Tibial artery (tissue), 4 donors: Measurements from ENCODE around the gene DCTN1.
A peak's percentile ranks its signal among the peaks of the same experiment; 100 is the strongest.

ENCODE experiments used
- DNase-seq, 2 donors: peaks; one replicate each; pipeline ENCODE4 v3.0.0-alpha.2; 2019
- H3K27ac ChIP-seq, 2 donors: fragments of 200-600 bp; sonication (generic) in 1 of 2; 1 replicate in 1 of 2; 2 replicates in 1 of 2; pipeline ENCODE4 v1.5.1; 2018 to 2019; ENCODE audit warnings: mild to moderate bottlenecking in 1 of 2
- H3K27me3 ChIP-seq, 2 donors: fragments of 200-600 bp; sonication (generic) in 1 of 2; one replicate each; pipeline versions ENCODE4 v1.5.1 to v1.6.0; 2016 to 2019
- H3K36me3 ChIP-seq, 3 donors: fragments of 200-600 bp; sonication (generic) in 2 of 3; one replicate each; pipeline ENCODE4 v1.5.1; 2016 to 2019; ENCODE audit warnings: mild to moderate bottlenecking in 2 of 3
- H3K4me1 ChIP-seq, 4 donors: fragments of 200-600 bp; sonication (generic) in 2 of 4; 1 replicate in 3 of 4; 2 replicates in 1 of 4; pipeline ENCODE4 v1.5.1; 2016 to 2019
- H3K4me3 ChIP-seq, 2 donors: fragments of 200-600 bp; sonication (generic) in 1 of 2; 1 replicate in 1 of 2; 2 replicates in 1 of 2; pipeline ENCODE4 v1.5.1; 2018 to 2019; ENCODE audit warnings: mild to moderate bottlenecking in 2 of 2
- H3K9me3 ChIP-seq, 3 donors: fragments of 200-600 bp; sonication (generic) in 1 of 3; one replicate each; pipeline ENCODE4 v1.5.1; 2016 to 2019
- CTCF ChIP-seq, 2 experiments: fragments of 200-600 bp in 1 of 2; fragments of 450-650 bp in 1 of 2; IDR thresholded peaks; one replicate each; pipeline ENCODE4 v1.5.1; 2017 to 2019; ENCODE audit warnings: antibody characterized with exemption in 2 of 2, mild to moderate bottlenecking in 1 of 2, moderate library complexity in 1 of 2
- intact Hi-C: fragments of 100-400 bp; cut with DNase I; formaldehyde crosslinking; loops from one replicate; pipeline ENCODE4 v1.15.0; 2023; ENCODE audit warnings: low total_unique reads

Gene DCTN1

GRCh38 chr2:74374509-74375205 lies 5.5 kb downstream of the DCTN1 start:
- Histone ChIP-seq H3K27ac (peak overlapping the region; percentile 7 to 24), H3K36me3 (peaks cover 22 to 60% (median 45%) of the 10 kb centered on the region in 3 donors), H3K27me3 (no peaks in the 10 kb centered on the region), H3K9me3 (no peaks in the 10 kb centered on the region), H3K4me1 (peaks cover 0 to 39% (median 22%) of the 10 kb centered on the region in 4 donors), H3K4me3 (peak overlapping the region; percentile 22 to 45)
- TF ChIP-seq CTCF (IDR thresholded peaks at IDR 0.05): no peak
- intact Hi-C loops: no loop called here
- peak; percentile 66 to 89 for DNase-seq

- Histone ChIP-seq H3K9me3 (no peaks in the 10 kb centered on the region), H3K27me3 (no peaks in the 10 kb centered on the region), H3K4me3 (peak overlapping the region; percentile 22 to 45), H3K4me1 (peaks cover 0 to 32% (median 17%) of the 10 kb centered on the region in 4 donors), H3K36me3 (peaks cover 28 to 67% (median 52%) of the 10 kb centered on the region in 3 donors), H3K27ac (peak overlapping the region; percentile 7 to 24)
- intact Hi-C loops: no loop called here
- DNase-seq: no peak
- no peak for TF ChIP-seq CTCF (IDR thresholded peaks at IDR 0.05)
Observed at GRCh38 chr2:74373985-74374384, 6.1 kb downstream of the DCTN1 start.

GRCh38 chr2:74373221-74373676 lies 6.9 kb downstream of the DCTN1 start:
- Histone ChIP-seq H3K27ac (no peak overlapping the region), H3K4me1 (peaks cover 0 to 30% (median 17%) of the 10 kb centered on the region in 4 donors), H3K36me3 (peaks cover 35 to 74% (median 59%) of the 10 kb centered on the region in 3 donors), H3K9me3 (no peaks in the 10 kb centered on the region), H3K4me3 (no peak overlapping the region), H3K27me3 (no peaks in the 10 kb centered on the region)
- intact Hi-C loops: no loop called here
- peak in 1 of 2 donors; percentile 39 for DNase-seq
- no peak for TF ChIP-seq CTCF (IDR thresholded peaks at IDR 0.05)

GRCh38 chr2:74372674-74373073 lies 7.4 kb downstream of the DCTN1 start:
- Histone ChIP-seq H3K4me3 (no peak overlapping the region), H3K4me1 (peaks cover 0 to 30% (median 17%) of the 10 kb centered on the region in 4 donors), H3K27ac (no peak overlapping the region), H3K36me3 (peaks cover 41 to 76% (median 61%) of the 10 kb centered on the region in 3 donors), H3K9me3 (no peaks in the 10 kb centered on the region), H3K27me3 (no peaks in the 10 kb centered on the region)
- TF ChIP-seq CTCF (IDR thresholded peaks at IDR 0.05): no peak
- intact Hi-C loops: no loop called here
- DNase-seq: no peak

- Histone ChIP-seq H3K9me3 (no peaks in the 10 kb centered on the region), H3K4me1 (peaks cover 0 to 30% (median 17%) of the 10 kb centered on the region in 4 donors), H3K27ac (no peak overlapping the region), H3K36me3 (peaks cover 48 to 76% (median 61%) of the 10 kb centered on the region in 3 donors), H3K4me3 (no peak overlapping the region), H3K27me3 (no peaks in the 10 kb centered on the region)
- intact Hi-C loops: no loop called here
- no peak for TF ChIP-seq CTCF (IDR thresholded peaks at IDR 0.05)
- no peak for DNase-seq
Observed at GRCh38 chr2:74371421-74371820, 8.7 kb downstream of the DCTN1 start.
